ENCODE results near the gene KHDRBS2.

The KHDRBS2 gene

GRCh38 chr6:62272114-62272513 lies 13.9 kb downstream of the KHDRBS2 start:
- H3K36me3 ChIP-seq (ENCODE audit: low read length) = no peaks in the 10 kb centered on the region
- no peaks in the 10 kb centered on the region for H3F3A ChIP-seq (ENCODE audit: insufficient read depth)
- TF ChIP-seq EZH2phosphoT487 (conservative IDR thresholded peaks at IDR 0.05; ENCODE audit: low read length) = no peak
- no peak for TF ChIP-seq CTCF (IDR thresholded peaks at IDR 0.05; ENCODE audit: insufficient read depth, low read length, poor library complexity, severe bottlenecking)
- no peak overlapping the region for H3K4me3 ChIP-seq (ENCODE audit: insufficient read depth, low read length, poor library complexity, severe bottlenecking)
- no peaks in the 10 kb centered on the region for H3K79me2 ChIP-seq (ENCODE audit: insufficient read depth, low read length)
- H4K20me1 ChIP-seq (ENCODE audit: low read depth, low read length) = no peaks in the 10 kb centered on the region
- no peaks in the 10 kb centered on the region for H3K9me3 ChIP-seq (ENCODE audit: insufficient read depth, low read length)
- H3K9me2 ChIP-seq (replicated peaks; ENCODE audit: insufficient read depth, low read length) = no peaks in the 10 kb centered on the region
- H3K9ac ChIP-seq (ENCODE audit: low read length) = no peak overlapping the region
- no peaks in the 10 kb centered on the region for H3K27me3 ChIP-seq (ENCODE audit: low read length)
- H3K4me2 ChIP-seq (ENCODE audit: low read depth, low read length, poor library complexity, severe bottlenecking) = no peak overlapping the region
- H2AFZ ChIP-seq (ENCODE audit: low read depth, low read length, severe bottlenecking) = no peak overlapping the region
- H3K27ac ChIP-seq (ENCODE audit: low read depth, low read length) = no peak overlapping the region

GRCh38 chr6:62265906-62266525 lies 20.0 kb downstream of the KHDRBS2 start:
- no peak overlapping the region for H3K4me2 ChIP-seq (ENCODE audit: low read depth, low read length, poor library complexity, severe bottlenecking)
- H3K9me3 ChIP-seq (ENCODE audit: insufficient read depth, low read length) = no peaks in the 10 kb centered on the region
- H3K36me3 ChIP-seq (ENCODE audit: low read length) = no peaks in the 10 kb centered on the region
- no peaks in the 10 kb centered on the region for H3K79me2 ChIP-seq (ENCODE audit: insufficient read depth, low read length)
- H3K27ac ChIP-seq (ENCODE audit: low read depth, low read length) = no peak overlapping the region
- H3K4me3 ChIP-seq (ENCODE audit: insufficient read depth, low read length, poor library complexity, severe bottlenecking) = no peak overlapping the region
- TF ChIP-seq CTCF (IDR thresholded peaks at IDR 0.05; ENCODE audit: insufficient read depth, low read length, poor library complexity, severe bottlenecking) (no peak), EZH2phosphoT487 (conservative IDR thresholded peaks at IDR 0.05; ENCODE audit: low read length) (no peak)
- no peaks in the 10 kb centered on the region for H3K9me2 ChIP-seq (replicated peaks; ENCODE audit: insufficient read depth, low read length)
- no peaks in the 10 kb centered on the region for H4K20me1 ChIP-seq (ENCODE audit: low read depth, low read length)
- H3K27me3 ChIP-seq (ENCODE audit: low read length) = no peaks in the 10 kb centered on the region
- H3K9ac ChIP-seq (ENCODE audit: low read length) = no peak overlapping the region
- peak overlapping the region; percentile 75 for H2AFZ ChIP-seq (ENCODE audit: low read depth, low read length, severe bottlenecking)
- no peaks in the 10 kb centered on the region for H3F3A ChIP-seq (ENCODE audit: insufficient read depth)

GRCh38 chr6:62262283-62262682 lies 23.7 kb downstream of the KHDRBS2 start:
- Histone ChIP-seq H3K79me2 (ENCODE audit: insufficient read depth, low read length) (no peaks in the 10 kb centered on the region), H3K36me3 (ENCODE audit: low read length) (no peaks in the 10 kb centered on the region), H3K9me2 (replicated peaks; ENCODE audit: insufficient read depth, low read length) (no peaks in the 10 kb centered on the region), H2AFZ (ENCODE audit: low read depth, low read length, severe bottlenecking) (no peak overlapping the region), H3F3A (ENCODE audit: insufficient read depth) (no peaks in the 10 kb centered on the region), H4K20me1 (ENCODE audit: low read depth, low read length) (no peaks in the 10 kb centered on the region), H3K9ac (ENCODE audit: low read length) (no peak overlapping the region), H3K4me2 (ENCODE audit: low read depth, low read length, poor library complexity, severe bottlenecking) (no peak overlapping the region), H3K27me3 (ENCODE audit: low read length) (no peaks in the 10 kb centered on the region), H3K4me3 (ENCODE audit: insufficient read depth, low read length, poor library complexity, severe bottlenecking) (no peak overlapping the region), H3K27ac (ENCODE audit: low read depth, low read length) (no peak overlapping the region), H3K9me3 (ENCODE audit: insufficient read depth, low read length) (no peaks in the 10 kb centered on the region)
- TF ChIP-seq CTCF (IDR thresholded peaks at IDR 0.05; ENCODE audit: insufficient read depth, low read length, poor library complexity, severe bottlenecking) = no peak
- no peak for TF ChIP-seq EZH2phosphoT487 (conservative IDR thresholded peaks at IDR 0.05; ENCODE audit: low read length)
